HCT116 (cell line): ENCODE measurements around the gene SELENOW. TPM values are rescaled to one million over a fixed set of nuclear protein-coding genes. Genes with fewer than 3 reads are reported as not detected.
"Not testable (repeated sequence)": the region's sequence is repeated elsewhere in the genome, so short reads cannot be mapped to it uniquely, and the experiment has no call there.

Experiments
- ATAC-seq: fragments of 200-7000 bp; cut with Tn5 transposase; 2 replicates; pipeline ENCODE4 v1.9.1; 2020; ENCODE audit warnings: mild to moderate bottlenecking, moderate library complexity
- BruUV-seq: library from RNA; stranded (reverse); fragments of 400-500 nt; replicated peaks from 2 replicates; lab custom pipeline; 2021; lab: Mats Ljungman, UMichigan
- CTCF ChIA-PET: fragments of 300-600 bp; sonication (Branson Sonifier 250); formaldehyde crosslinking; loops from one replicate; lab custom pipeline; 2021; ENCODE audit warnings: antibody characterized with exemption; lab: Charles Lee
- POLR2A ChIA-PET: fragments of 300-600, 350-600 bp; sonication (Branson Sonifier 250); formaldehyde crosslinking; loops from one replicate; lab custom pipeline; 2021; ENCODE audit warnings: antibody characterized with exemption; lab: Charles Lee
- RAD21 ChIA-PET, 2 experiments: fragments of 300-600 bp; sonication (Branson Sonifier 250); formaldehyde crosslinking; loops; one replicate each; lab custom pipeline; 2023; ENCODE audit warnings: low total read pairs in 2 of 2; ENCODE audit not compliant: uncharacterized antibody in 2 of 2, unreplicated experiment in 2 of 2, low non-redundant PET in 1 of 2; lab: Charles Lee
- DNase-seq: peaks from one replicate; pipeline ENCODE4 v3.0.0-alpha.2; 2010; ENCODE audit warnings: low read depth, low spot score
- H2AFZ ChIP-seq: fragments of 200-600 bp; shearing (Covaris generic), sonication (generic); 2 replicates; pipeline ENCODE4 v1.6.1; 2017; ENCODE audit warnings: low read depth, mixed run types, mixed read lengths, antibody characterized with exemption, low read length; ENCODE audit not compliant: poor library complexity, severe bottlenecking
- H3K27ac ChIP-seq: 2 replicates; pipeline ENCODE4 v1.5.1; 2012; ENCODE audit warnings: low read depth, low read length
- H3K27me3 ChIP-seq: fragments of 200-600 bp; sonication (generic); 2 replicates; pipeline ENCODE4 v1.6.1; 2016; ENCODE audit warnings: mixed run types, low read length, mixed read lengths; ENCODE audit not compliant: insufficient read depth
- H3K36me3 ChIP-seq, 2 experiments: fragments of 200-500 bp in 1 of 2; fragments of 200-600 bp in 1 of 2; sonication (Bioruptor generic) in 1 of 2; sonication (generic) in 1 of 2; 2 replicates each; pipeline versions ENCODE4 v1.5.1 to v1.6.1; 2014 to 2016; ENCODE audit warnings: low read length in 2 of 2, inconsistent platforms in 1 of 2, mixed read lengths in 1 of 2, mixed run types in 1 of 2; ENCODE audit not compliant: insufficient read depth in 2 of 2, control insufficient read depth in 1 of 2
- H3K4me1 ChIP-seq, 2 experiments: fragments of 200-600 bp in 1 of 2; sonication (generic) in 1 of 2; 2 replicates each; pipeline versions ENCODE4 v1.5.1 to v1.6.1; 2012 to 2017; ENCODE audit warnings: low read length in 2 of 2, inconsistent platforms in 1 of 2, mild to moderate bottlenecking in 1 of 2, mixed read lengths in 1 of 2, mixed run types in 1 of 2, moderate library complexity in 1 of 2; ENCODE audit not compliant: insufficient read depth in 2 of 2, control insufficient read depth in 1 of 2
- H3K4me2 ChIP-seq: fragments of 200-600 bp; sonication (generic); 2 replicates; pipeline ENCODE4 v1.6.1; 2017; ENCODE audit warnings: mixed run types, low read length, mixed read lengths
- H3K4me3 ChIP-seq, 2 experiments: fragments of 200-600 bp in 1 of 2; sonication (generic) in 1 of 2; replicated peaks in 1 of 2; 2 replicates each; pipeline ENCODE4 v1.5.1; 2011 to 2016; ENCODE audit warnings: low read length in 2 of 2, control low read depth in 1 of 2, low read depth in 1 of 2, mild to moderate bottlenecking in 1 of 2, mixed read lengths in 1 of 2, mixed run types in 1 of 2
- H3K79me2 ChIP-seq: fragments of 200-600 bp; sonication (generic); 2 replicates; pipeline ENCODE4 v1.6.1; 2017; ENCODE audit warnings: mild to moderate bottlenecking, mixed run types, low read length, moderate library complexity, mixed read lengths; ENCODE audit not compliant: insufficient read depth
- H3K9ac ChIP-seq: fragments of 200-600 bp; sonication (generic); 2 replicates; pipeline ENCODE4 v1.6.1; 2016; ENCODE audit warnings: low read length, mixed read lengths
- H3K9me2 ChIP-seq: fragments of 200-600 bp; sonication (generic), shearing (Covaris generic); 2 replicates; pipeline ENCODE4 v1.6.1; 2017; ENCODE audit warnings: mixed run types, mild to moderate bottlenecking, moderate library complexity; ENCODE audit not compliant: insufficient read depth
- H3K9me3 ChIP-seq, 2 experiments: fragments of 200-500 bp in 1 of 2; fragments of 200-600 bp in 1 of 2; sonication (Bioruptor generic) in 1 of 2; sonication (generic) in 1 of 2; 2 replicates each; pipeline ENCODE4 v1.6.1; 2014 to 2017; ENCODE audit warnings: low read length in 2 of 2, mixed read lengths in 2 of 2, inconsistent platforms in 1 of 2, low read depth in 1 of 2, mild to moderate bottlenecking in 1 of 2, mixed run types in 1 of 2, moderate library complexity in 1 of 2; ENCODE audit not compliant: control insufficient read depth in 1 of 2, insufficient read depth in 1 of 2
- H4K20me1 ChIP-seq: fragments of 200-600 bp; sonication (generic), shearing (Covaris generic); 2 replicates; pipeline ENCODE4 v1.6.1; 2017; ENCODE audit warnings: mixed run types, mild to moderate bottlenecking, moderate library complexity; ENCODE audit not compliant: insufficient read depth
- CBX3 ChIP-seq: IDR thresholded peaks from 2 replicates; pipeline ENCODE4 v1.6.1; 2012; ENCODE audit warnings: low read depth
- EGR1 ChIP-seq: IDR thresholded peaks from 2 replicates; pipeline ENCODE4 v1.6.1; 2012; ENCODE audit warnings: low read depth
- EZH2phosphoT487 ChIP-seq: fragments of 200-600 bp; IDR thresholded peaks from 2 replicates; pipeline ENCODE4 v1.6.1; 2018; ENCODE audit warnings: antibody characterized with exemption, borderline replicate concordance
- JUND ChIP-seq: IDR thresholded peaks from 2 replicates; pipeline ENCODE4 v1.6.1; 2012
- MAX ChIP-seq: IDR thresholded peaks from 2 replicates; pipeline ENCODE4 v1.6.1; 2012
- POLR2A ChIP-seq: IDR thresholded peaks from 2 replicates; pipeline ENCODE4 v1.7.0; 2011; ENCODE audit warnings: borderline replicate concordance; ENCODE audit not compliant: insufficient read depth, insufficient read length; ENCODE audit errors: extremely low read depth
- RAD21 ChIP-seq: IDR thresholded peaks from 2 replicates; pipeline ENCODE4 v1.6.1; 2012; ENCODE audit warnings: low read depth, mild to moderate bottlenecking
- SP1 ChIP-seq: IDR thresholded peaks from 2 replicates; pipeline ENCODE4 v1.6.1; 2012; ENCODE audit warnings: low read depth
- YY1 ChIP-seq: IDR thresholded peaks from 2 replicates; pipeline ENCODE4 v1.6.1; 2011; ENCODE audit warnings: low read length, low read depth, moderate library complexity, mild to moderate bottlenecking; ENCODE audit not compliant: insufficient replicate concordance; ENCODE audit errors: extremely low read depth
- intact Hi-C: fragments of 100-400 bp; cut with micrococcal nuclease; formaldehyde crosslinking; loops from 2 replicates; pipeline ENCODE4 v1.10.0; 2022
- total RNA-seq: library from RNA; stranded (reverse); gene quantifications from one replicate; pipeline ENCODE4 v1.2.1, GENCODE V29; 2021; ENCODE audit not compliant: unreplicated experiment
- TF ChIP-seq, protein P1 (sequence below): IDR thresholded peaks from 2 replicates; pipeline ENCODE4 v1.6.1; 2011; ENCODE audit warnings: mild to moderate bottlenecking, low read length, moderate library complexity; ENCODE audit not compliant: insufficient replicate concordance; ENCODE audit errors: extremely low read depth
- TF ChIP-seq, protein P2 (sequence below): IDR thresholded peaks from 2 replicates; pipeline ENCODE4 v1.6.1; 2012; ENCODE audit warnings: low read depth

The SELENOW gene
- total RNA-seq, 1 experiment from 2014 or later, result 181 TPM

- TF ChIP-seq, protein P1, sequence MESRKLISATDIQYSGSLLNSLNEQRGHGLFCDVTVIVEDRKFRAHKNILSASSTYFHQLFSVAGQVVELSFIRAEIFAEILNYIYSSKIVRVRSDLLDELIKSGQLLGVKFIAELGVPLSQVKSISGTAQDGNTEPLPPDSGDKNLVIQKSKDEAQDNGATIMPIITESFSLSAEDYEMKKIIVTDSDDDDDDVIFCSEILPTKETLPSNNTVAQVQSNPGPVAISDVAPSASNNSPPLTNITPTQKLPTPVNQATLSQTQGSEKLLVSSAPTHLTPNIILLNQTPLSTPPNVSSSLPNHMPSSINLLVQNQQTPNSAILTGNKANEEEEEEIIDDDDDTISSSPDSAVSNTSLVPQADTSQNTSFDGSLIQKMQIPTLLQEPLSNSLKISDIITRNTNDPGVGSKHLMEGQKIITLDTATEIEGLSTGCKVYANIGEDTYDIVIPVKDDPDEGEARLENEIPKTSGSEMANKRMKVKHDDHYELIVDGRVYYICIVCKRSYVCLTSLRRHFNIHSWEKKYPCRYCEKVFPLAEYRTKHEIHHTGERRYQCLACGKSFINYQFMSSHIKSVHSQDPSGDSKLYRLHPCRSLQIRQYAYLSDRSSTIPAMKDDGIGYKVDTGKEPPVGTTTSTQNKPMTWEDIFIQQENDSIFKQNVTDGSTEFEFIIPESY, result no peak
These were observed 33.2 kb upstream of the SELENOW start, which contains the start of gene NOP53 (continued) for GRCh38 chr19:47745010-47745901.

DNA sequence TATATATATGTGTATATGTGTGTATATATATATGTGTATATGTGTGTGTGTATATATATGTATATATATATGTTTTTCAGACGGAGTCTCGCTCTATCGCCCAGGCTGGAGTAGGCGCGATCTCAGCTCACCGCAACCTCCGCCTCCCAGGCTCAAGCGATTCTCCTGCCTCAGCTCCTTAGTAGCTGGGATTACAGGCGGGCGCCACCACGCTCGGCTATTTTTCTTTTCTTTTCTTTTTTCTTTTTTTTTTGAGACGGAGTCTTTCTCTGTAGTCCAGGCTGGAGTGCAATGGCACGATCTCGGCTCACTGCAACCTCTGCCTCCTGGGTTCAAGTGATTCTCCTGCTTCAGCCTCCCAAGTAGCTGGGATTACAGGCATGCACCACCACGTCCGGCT, 32.4 kb upstream of the SELENOW start:
- H3K4me2 ChIP-seq, result peak overlapping the region; percentile 71
- H3K9me3 ChIP-seq, RAD21 ChIA-PET, H3K9me2 ChIP-seq, H4K20me1 ChIP-seq, intact Hi-C loops, DNase-seq, H3K27me3 ChIP-seq, ATAC-seq, H2AFZ ChIP-seq: not testable (repeated sequence)
- ChIA-PET CTCF (interaction anchor here (1.4 to 1.9 kb wide), 2 partner anchors 20 to 309 kb away, joined by 3 to 4 read pairs; no protein-coding TSS in a partner anchor), POLR2A (interaction anchor here (1.2 to 5.2 kb wide), 2 partner anchors 33 to 41 kb away, joined by 3 to 32 read pairs; partner anchors contain the start of gene EHD2)
- H3K27ac ChIP-seq, result peak overlapping the region; percentile 85
- TSS peak; percentile 60 for BruUV-seq
- peaks cover 25 to 43% of the 10 kb centered on the region in 2 experiments for H3K4me1 ChIP-seq
- H3K79me2 ChIP-seq, result peaks cover 50% of the 10 kb centered on the region
- peak overlapping the region; percentile 74 to 83 for H3K4me3 ChIP-seq
- peaks cover 31 to 47% of the 10 kb centered on the region in 2 experiments for H3K36me3 ChIP-seq
- peak overlapping the region; percentile 88 for H3K9ac ChIP-seq

DNA sequence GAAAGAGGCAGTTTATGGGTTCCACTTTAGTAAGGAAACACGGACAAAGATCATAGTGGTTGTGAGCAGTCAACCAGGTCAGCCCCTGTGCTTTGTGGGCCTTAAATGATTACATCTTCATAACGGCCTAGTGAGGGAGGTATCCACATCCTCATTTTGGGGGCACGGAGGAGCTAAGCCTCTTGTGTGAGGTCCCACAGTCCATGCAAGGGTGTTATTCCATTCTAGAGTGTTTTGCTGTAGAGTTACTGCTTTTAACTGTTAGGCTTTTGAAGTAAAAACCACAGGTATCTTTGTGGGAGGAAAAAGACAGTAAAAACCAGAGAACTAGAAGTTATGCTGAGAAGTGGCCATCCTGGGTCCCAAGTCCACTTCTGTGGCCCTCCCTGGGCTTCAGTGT, 29.2 kb upstream of the SELENOW start:
- Histone ChIP-seq H3K4me3 (no peak overlapping the region), H3K27ac (no peak overlapping the region), H3K27me3 (no peaks in the 10 kb centered on the region), H3K79me2 (peaks cover 58% of the 10 kb centered on the region), H3K9me2 (no peaks in the 10 kb centered on the region), H2AFZ (no peak overlapping the region), H3K9me3 (no peaks in the 10 kb centered on the region), H3K4me2 (no peak overlapping the region), H3K4me1 (peaks cover 12 to 15% of the 10 kb centered on the region in 2 experiments), H3K36me3 (peaks cover 42 to 68% of the 10 kb centered on the region in 2 experiments), H3K9ac (no peak overlapping the region), H4K20me1 (no peaks in the 10 kb centered on the region)
- ChIA-PET POLR2A (no interaction called here), RAD21 (no interaction called here), CTCF (no interaction called here)
- DNase-seq (no peak), ATAC-seq (no peak)
- intact Hi-C loops, result no loop called here
- BruUV-seq, result no TSS peak
- TF ChIP-seq POLR2A (no peak), RAD21 (no peak), CBX3 (no peak), YY1 (no peak), SP1 (no peak), EZH2phosphoT487 (no peak), EGR1 (no peak), MAX (no peak), JUND (no peak)
- TF ChIP-seq, protein P2, sequence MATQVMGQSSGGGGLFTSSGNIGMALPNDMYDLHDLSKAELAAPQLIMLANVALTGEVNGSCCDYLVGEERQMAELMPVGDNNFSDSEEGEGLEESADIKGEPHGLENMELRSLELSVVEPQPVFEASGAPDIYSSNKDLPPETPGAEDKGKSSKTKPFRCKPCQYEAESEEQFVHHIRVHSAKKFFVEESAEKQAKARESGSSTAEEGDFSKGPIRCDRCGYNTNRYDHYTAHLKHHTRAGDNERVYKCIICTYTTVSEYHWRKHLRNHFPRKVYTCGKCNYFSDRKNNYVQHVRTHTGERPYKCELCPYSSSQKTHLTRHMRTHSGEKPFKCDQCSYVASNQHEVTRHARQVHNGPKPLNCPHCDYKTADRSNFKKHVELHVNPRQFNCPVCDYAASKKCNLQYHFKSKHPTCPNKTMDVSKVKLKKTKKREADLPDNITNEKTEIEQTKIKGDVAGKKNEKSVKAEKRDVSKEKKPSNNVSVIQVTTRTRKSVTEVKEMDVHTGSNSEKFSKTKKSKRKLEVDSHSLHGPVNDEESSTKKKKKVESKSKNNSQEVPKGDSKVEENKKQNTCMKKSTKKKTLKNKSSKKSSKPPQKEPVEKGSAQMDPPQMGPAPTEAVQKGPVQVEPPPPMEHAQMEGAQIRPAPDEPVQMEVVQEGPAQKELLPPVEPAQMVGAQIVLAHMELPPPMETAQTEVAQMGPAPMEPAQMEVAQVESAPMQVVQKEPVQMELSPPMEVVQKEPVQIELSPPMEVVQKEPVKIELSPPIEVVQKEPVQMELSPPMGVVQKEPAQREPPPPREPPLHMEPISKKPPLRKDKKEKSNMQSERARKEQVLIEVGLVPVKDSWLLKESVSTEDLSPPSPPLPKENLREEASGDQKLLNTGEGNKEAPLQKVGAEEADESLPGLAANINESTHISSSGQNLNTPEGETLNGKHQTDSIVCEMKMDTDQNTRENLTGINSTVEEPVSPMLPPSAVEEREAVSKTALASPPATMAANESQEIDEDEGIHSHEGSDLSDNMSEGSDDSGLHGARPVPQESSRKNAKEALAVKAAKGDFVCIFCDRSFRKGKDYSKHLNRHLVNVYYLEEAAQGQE, result no peak
